Neuronal stem cell (in vitro differentiated cells): ENCODE results near the gene MPP2.

ENCODE experiments used
- DNase-seq: peaks from one replicate; pipeline ENCODE4 v3.0.0-alpha.2; 2013; ENCODE audit warnings: low spot score
- H2AFZ ChIP-seq: one replicate; pipeline ENCODE4 v1.6.1; 2013; ENCODE audit warnings: mild to moderate bottlenecking, low read length, inconsistent platforms
- H2AK5ac ChIP-seq: 2 replicates; pipeline ENCODE4 v1.6.1; 2013; ENCODE audit warnings: low read depth, mild to moderate bottlenecking, inconsistent platforms, low read length, moderate library complexity, mixed read lengths
- H2BK120ac ChIP-seq: 2 replicates; pipeline ENCODE4 v1.6.1; 2013; ENCODE audit warnings: low read depth, mild to moderate bottlenecking, inconsistent platforms, low read length, moderate library complexity, mixed read lengths
- H2BK12ac ChIP-seq: one replicate; pipeline ENCODE4 v1.6.1; 2013; ENCODE audit warnings: low read length, inconsistent platforms
- H2BK15ac ChIP-seq: 2 replicates; pipeline ENCODE4 v1.6.1; 2013; ENCODE audit warnings: mild to moderate bottlenecking, low read length, inconsistent platforms, mixed read lengths
- H2BK5ac ChIP-seq: one replicate; pipeline ENCODE4 v1.6.1; 2013; ENCODE audit warnings: inconsistent platforms, mild to moderate bottlenecking, low read length, moderate library complexity
- H3K14ac ChIP-seq: one replicate; pipeline ENCODE4 v1.6.1; 2013; ENCODE audit warnings: low read length, inconsistent platforms
- H3K18ac ChIP-seq: 2 replicates; pipeline ENCODE4 v1.6.1; 2013; ENCODE audit warnings: low read length, inconsistent platforms
- H3K23ac ChIP-seq: 2 replicates; pipeline ENCODE4 v1.6.1; 2013; ENCODE audit warnings: low read depth, mild to moderate bottlenecking, mixed read lengths, low read length, inconsistent platforms; ENCODE audit not compliant: poor library complexity
- H3K27ac ChIP-seq: replicated peaks from 3 replicates; pipeline ENCODE4 v1.5.1; 2013; ENCODE audit warnings: low read length, inconsistent platforms
- H3K27me3 ChIP-seq, 3 experiments: 2 replicates each; pipeline ENCODE4 v1.6.1; 2013; ENCODE audit warnings: low read length in 3 of 3, mild to moderate bottlenecking in 2 of 3, inconsistent platforms in 1 of 3, low read depth in 1 of 3, mixed read lengths in 1 of 3, moderate library complexity in 1 of 3; ENCODE audit not compliant: control insufficient read depth in 3 of 3, insufficient read depth in 3 of 3
- H3K36me3 ChIP-seq, 2 donors: replicated peaks in 1 of 2; 2 replicates each; pipeline ENCODE4 v1.6.1; 2013; ENCODE audit warnings: low read length in 2 of 2; ENCODE audit not compliant: control insufficient read depth in 2 of 2, insufficient read depth in 2 of 2
- H3K4ac ChIP-seq: 2 replicates; pipeline ENCODE4 v1.6.1; 2013; ENCODE audit warnings: inconsistent platforms, mild to moderate bottlenecking, low read length, moderate library complexity
- H3K4me1 ChIP-seq, 2 donors: 1 replicate in 1 of 2; 2 replicates in 1 of 2; pipeline ENCODE4 v1.6.1; 2013; ENCODE audit warnings: low read length in 2 of 2, low read depth in 1 of 2; ENCODE audit not compliant: control insufficient read depth in 2 of 2, insufficient read depth in 1 of 2
- H3K4me2 ChIP-seq: one replicate; pipeline ENCODE4 v1.6.1; 2013; ENCODE audit warnings: mild to moderate bottlenecking, low read length, inconsistent platforms; ENCODE audit not compliant: insufficient read depth, poor library complexity, severe bottlenecking
- H3K4me3 ChIP-seq, 2 donors: 2 replicates each; pipeline ENCODE4 v1.5.1; 2013; ENCODE audit warnings: low read length in 2 of 2, mild to moderate bottlenecking in 2 of 2, inconsistent platforms in 1 of 2, moderate library complexity in 1 of 2
- H3K79me1 ChIP-seq: one replicate; pipeline ENCODE4 v1.6.1; 2013; ENCODE audit warnings: low read depth, mild to moderate bottlenecking, inconsistent platforms, low read length, moderate library complexity
- H3K9ac ChIP-seq: one replicate; pipeline ENCODE4 v1.6.1; 2013; ENCODE audit warnings: mild to moderate bottlenecking, low read depth, low read length, inconsistent platforms; ENCODE audit not compliant: poor library complexity
- H3K9me3 ChIP-seq, 2 donors: replicated peaks in 1 of 2; 2 replicates each; pipeline versions ENCODE3 to v1.6.1; 2013; ENCODE audit warnings: low read length in 2 of 2, mild to moderate bottlenecking in 2 of 2, inconsistent platforms in 1 of 2, low read depth in 1 of 2, mixed read lengths in 1 of 2, moderate library complexity in 1 of 2; ENCODE audit not compliant: control insufficient read depth in 2 of 2, insufficient read depth in 1 of 2
- H4K8ac ChIP-seq: one replicate; pipeline ENCODE4 v1.6.1; 2013; ENCODE audit warnings: low read depth, mild to moderate bottlenecking, inconsistent platforms, low read length, moderate library complexity
- H4K91ac ChIP-seq: one replicate; pipeline ENCODE4 v1.6.1; 2013; ENCODE audit warnings: low read length, low read depth, mild to moderate bottlenecking, inconsistent platforms; ENCODE audit not compliant: poor library complexity
- WGBS, 2 donors: extraction: QIAGEN DNeasy Blood & Tissue Kit; methylation state at CpG; one replicate each; pipeline ENCODE4 v1.1.7; 2013; ENCODE audit warnings: missing lambda C conversion rate in 2 of 2, mixed read lengths in 1 of 2; ENCODE audit not compliant: insufficient read length in 2 of 2, insufficient replicate concordance in 1 of 2; ENCODE audit errors: extremely low coverage in 2 of 2; 5-methylcytosine and 5-hydroxymethylcytosine counted together

The MPP2 gene

DNA sequence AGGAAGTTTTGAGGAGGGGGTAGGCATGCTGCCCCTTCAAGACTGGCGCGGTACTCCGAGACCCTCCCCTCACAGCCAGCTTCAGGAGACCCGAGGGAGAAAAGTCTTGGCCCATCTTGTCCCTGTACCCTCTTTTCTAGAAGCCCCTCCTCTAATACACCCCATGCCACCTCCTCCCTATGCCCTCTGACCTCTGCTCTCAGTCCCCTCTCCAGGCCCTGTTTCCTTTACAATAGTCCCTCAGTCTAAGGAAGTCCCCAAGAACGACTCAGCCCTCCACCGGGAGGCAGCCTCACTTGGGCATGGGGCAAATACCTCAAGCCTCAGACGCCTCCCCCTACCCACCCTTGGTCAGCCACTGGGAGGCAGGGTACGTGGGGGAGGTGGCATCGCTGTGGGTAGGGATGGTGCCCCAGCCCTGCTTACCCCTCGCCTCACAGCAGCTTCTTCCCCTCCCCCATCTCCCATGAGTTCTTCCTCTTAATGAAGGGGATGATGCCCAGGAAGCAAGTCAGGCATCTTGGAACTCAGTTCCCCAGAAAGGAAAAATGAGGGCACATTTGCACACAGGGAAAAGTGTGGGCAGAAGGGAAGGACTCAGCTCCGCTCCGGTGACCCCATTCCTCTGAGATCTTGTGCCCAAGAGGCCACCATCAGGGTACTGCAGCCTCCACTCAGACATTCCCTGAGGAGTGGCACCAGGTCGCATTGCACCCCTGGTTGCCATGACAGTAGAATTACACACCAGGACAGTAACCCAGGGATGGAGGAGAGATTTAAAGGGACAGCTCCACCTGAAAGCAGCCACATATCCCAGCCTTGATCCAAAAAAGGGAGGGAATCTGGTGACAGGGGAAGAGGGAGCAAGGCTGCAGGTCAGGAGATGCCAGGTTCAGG lies 6.2 kb downstream of the MPP2 start:
- peak overlapping the region; percentile 11 for H3K27ac ChIP-seq
- H3K9ac ChIP-seq = no peak overlapping the region
- H2BK120ac ChIP-seq = peak overlapping the region; percentile 74
- DNase-seq = no peak
- H3K4me2 ChIP-seq = peak overlapping the region; percentile 71
- H3K18ac ChIP-seq = peak overlapping the region; percentile 92
- peak overlapping the region; percentile 11 to 51 for H3K4me3 ChIP-seq
- peaks cover 0 to 13% of the 10 kb centered on the region in 2 donors for H3K36me3 ChIP-seq
- peak overlapping the region; percentile 18 for H3K23ac ChIP-seq
- no peak overlapping the region for H4K91ac ChIP-seq
- no peak overlapping the region for H4K8ac ChIP-seq
- peak overlapping the region; percentile 9 for H2BK5ac ChIP-seq
- H3K27me3 ChIP-seq = peaks cover 0 to 37% (median 0%) of the 10 kb centered on the region in 3 experiments
- H2AFZ ChIP-seq = peak overlapping the region; percentile 94
- peak overlapping the region; percentile 86 for H2AK5ac ChIP-seq
- peaks cover 23 to 39% of the 10 kb centered on the region in 2 donors for H3K4me1 ChIP-seq
- peak overlapping the region; percentile 79 for H3K14ac ChIP-seq
- H3K9me3 ChIP-seq = no peaks in the 10 kb centered on the region
- no CpG with 5 or more reads among the region's 13 CpGs for WGBS, 2 donors
- peak overlapping the region; percentile 84 for H2BK12ac ChIP-seq
- peak overlapping the region; percentile 93 for H2BK15ac ChIP-seq
- no peak overlapping the region for H3K4ac ChIP-seq
- H3K79me1 ChIP-seq = peaks cover 3% of the 10 kb centered on the region

- DNase-seq = peak; percentile 89
- H2AK5ac ChIP-seq = peak overlapping the region; percentile 5
- no peak overlapping the region for H3K23ac ChIP-seq
- peaks cover 15 to 32% of the 10 kb centered on the region in 2 donors for H3K4me1 ChIP-seq
- peak overlapping the region; percentile 94 for H2AFZ ChIP-seq
- peak overlapping the region; percentile 83 for H3K14ac ChIP-seq
- no peak overlapping the region for H2BK12ac ChIP-seq
- H3K27me3 ChIP-seq = peaks cover 0 to 30% (median 0%) of the 10 kb centered on the region in 3 experiments
- H3K36me3 ChIP-seq = peaks cover 0 to 14% of the 10 kb centered on the region in 2 donors
- peak overlapping the region; percentile 92 for H3K18ac ChIP-seq
- peaks cover 3% of the 10 kb centered on the region for H3K79me1 ChIP-seq
- no peaks in the 10 kb centered on the region for H3K9me3 ChIP-seq
- no peak overlapping the region for H4K8ac ChIP-seq
- H3K27ac ChIP-seq = no peak overlapping the region
- peak overlapping the region; percentile 71 for H3K4me2 ChIP-seq
- no peak overlapping the region for H4K91ac ChIP-seq
- H2BK120ac ChIP-seq = no peak overlapping the region
- H3K4me3 ChIP-seq = peak overlapping the region; percentile 51 to 76
- peak overlapping the region; percentile 82 for H3K9ac ChIP-seq
- H2BK15ac ChIP-seq = no peak overlapping the region
- peak overlapping the region; percentile 13 for H2BK5ac ChIP-seq
- no CpG with 5 or more reads among the region's 31 CpGs for WGBS, 2 donors
- H3K4ac ChIP-seq = no peak overlapping the region
These were observed 7.0 kb downstream of the MPP2 start for GRCh38 chr17:43900183-43900857.

GRCh38 chr17:43898446-43898845 lies 8.9 kb downstream of the MPP2 start:
- peaks cover 3% of the 10 kb centered on the region for H3K79me1 ChIP-seq
- no peak overlapping the region for H4K91ac ChIP-seq
- H4K8ac ChIP-seq = no peak overlapping the region
- no peak overlapping the region for H3K14ac ChIP-seq
- no peak overlapping the region for H2BK12ac ChIP-seq
- H2AK5ac ChIP-seq = no peak overlapping the region
- H2BK120ac ChIP-seq = no peak overlapping the region
- no peak overlapping the region for H2BK15ac ChIP-seq
- no peak overlapping the region for H3K9ac ChIP-seq
- H3K18ac ChIP-seq = no peak overlapping the region
- no peak for DNase-seq
- no peak overlapping the region for H3K4ac ChIP-seq
- H3K4me3 ChIP-seq = no peak overlapping the region
- WGBS, 2 donors = no CpG with 5 or more reads among the region's 1 CpG
- no peak overlapping the region for H3K27ac ChIP-seq
- no peaks in the 10 kb centered on the region for H3K9me3 ChIP-seq
- no peak overlapping the region for H2BK5ac ChIP-seq
- peaks cover 0 to 14% of the 10 kb centered on the region in 2 donors for H3K36me3 ChIP-seq
- peaks cover 0 to 13% (median 0%) of the 10 kb centered on the region in 3 experiments for H3K27me3 ChIP-seq
- peaks cover 14 to 27% of the 10 kb centered on the region in 2 donors for H3K4me1 ChIP-seq
- H2AFZ ChIP-seq = no peak overlapping the region
- H3K23ac ChIP-seq = no peak overlapping the region
- no peak overlapping the region for H3K4me2 ChIP-seq

DNA sequence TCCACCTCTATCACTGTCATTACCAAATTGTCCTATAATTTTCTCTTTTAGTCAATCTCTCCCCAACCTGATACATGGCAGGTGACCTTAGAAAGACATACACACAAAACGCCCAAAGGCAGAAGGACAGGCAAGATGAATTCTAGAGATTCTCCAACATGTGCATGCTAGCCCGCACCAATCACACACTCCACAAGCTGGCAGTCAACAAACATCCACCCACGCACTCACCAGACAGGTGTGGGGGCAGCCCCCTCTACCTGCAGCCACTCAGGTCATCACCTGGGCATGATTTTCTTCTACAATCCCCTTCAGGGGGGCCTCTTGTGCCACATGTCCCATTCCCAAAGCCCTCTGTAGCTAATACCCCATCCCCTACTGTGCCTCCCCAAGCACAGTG lies 9.5 kb downstream of the MPP2 start:
- Histone ChIP-seq H3K4me3 (no peak overlapping the region), H2BK15ac (no peak overlapping the region), H3K4me1 (peaks cover 14 to 27% of the 10 kb centered on the region in 2 donors), H3K18ac (no peak overlapping the region), H2BK120ac (no peak overlapping the region), H3K9ac (no peak overlapping the region), H3K36me3 (peaks cover 0 to 14% of the 10 kb centered on the region in 2 donors), H3K27me3 (peaks cover 0 to 13% (median 0%) of the 10 kb centered on the region in 3 experiments), H2BK5ac (no peak overlapping the region), H3K79me1 (peaks cover 3% of the 10 kb centered on the region), H2AFZ (no peak overlapping the region), H3K23ac (no peak overlapping the region), H3K4me2 (no peak overlapping the region), H2BK12ac (no peak overlapping the region), H4K91ac (no peak overlapping the region), H3K4ac (no peak overlapping the region), H3K9me3 (no peaks in the 10 kb centered on the region), H4K8ac (no peak overlapping the region), H2AK5ac (no peak overlapping the region), H3K14ac (no peak overlapping the region), H3K27ac (no peak overlapping the region)
- no peak for DNase-seq
- WGBS, 2 donors = no CpG with 5 or more reads among the region's 3 CpGs
